Prostate gland (tissue), 2 donors: ENCODE data around the gene SETD6. TPM values are rescaled to one million over a fixed set of nuclear protein-coding genes. Genes with fewer than 3 reads are reported as not detected.
"Not testable (repeated sequence)": the region's sequence is repeated elsewhere in the genome, so short reads cannot be mapped to it uniquely, and the experiment has no call there.

ENCODE experiments used
- DNase-seq: peaks from one replicate; pipeline ENCODE4 v3.0.0-alpha.2; 2019; ENCODE audit warnings: low spot score
- H3K27ac ChIP-seq, 2 donors: fragments of 200-600 bp; sonication (generic); 2 replicates each; pipeline ENCODE4 v1.5.1; 2017 to 2019
- H3K27me3 ChIP-seq: fragments of 200-600 bp; sonication (generic); replicated peaks from 2 replicates; pipeline ENCODE4 v1.5.1; 2019; ENCODE audit not compliant: insufficient read depth
- H3K36me3 ChIP-seq, 2 donors: fragments of 200-600 bp; sonication (generic); 1 replicate in 1 of 2; 2 replicates in 1 of 2; pipeline versions ENCODE4 v1.5.1 to v1.8.1; 2017 to 2019
- H3K4me1 ChIP-seq: fragments of 200-600 bp; sonication (generic); replicated peaks from 2 replicates; pipeline ENCODE4 v1.5.1; 2019
- H3K4me3 ChIP-seq, 2 donors: fragments of 200-600 bp; sonication (generic); 2 replicates each; pipeline ENCODE4 v1.5.1; 2017 to 2019
- H3K9me3 ChIP-seq: fragments of 200-600 bp; sonication (generic); 2 replicates; pipeline ENCODE4 v1.5.1; 2017
- CTCF ChIP-seq, 4 experiments: fragments of 200-600 bp in 2 of 4; fragments of 450-650 bp in 2 of 4; sonication (generic) in 2 of 4; IDR thresholded peaks; 1 replicate in 3 of 4; 2 replicates in 1 of 4; pipeline ENCODE4 v1.5.1; 2016 to 2019; ENCODE audit warnings: antibody characterized with exemption in 4 of 4, mild to moderate bottlenecking in 2 of 4, moderate library complexity in 2 of 4
- POLR2A ChIP-seq: fragments of 450-650 bp; IDR thresholded peaks from one replicate; pipeline ENCODE4 v1.6.1; 2016; ENCODE audit warnings: antibody characterized with exemption, mild to moderate bottlenecking
- POLR2AphosphoS5 ChIP-seq: sonication (generic); formaldehyde crosslinking; IDR thresholded peaks from one replicate; pipeline ENCODE4 v1.6.1; 2017; ENCODE audit warnings: antibody characterized with exemption
- WGBS: methylation state at CpG from one replicate; pipeline ENCODE4 v1.1.5; 2018; 5-methylcytosine and 5-hydroxymethylcytosine counted together
- intact Hi-C: fragments of 100-400 bp; cut with DNase I; formaldehyde crosslinking; loops from one replicate; pipeline ENCODE4 v1.14.2; 2022
- small RNA-seq, 2 donors: library from RNA; depleted of rRNA; stranded (forward); fragments of <200 nt; gene quantifications; one replicate each; pipeline ENCODE3, GENCODE V24; 2016
- total RNA-seq, 2 donors: library from RNA; depleted of rRNA; stranded (reverse); fragments of >200 nt; gene quantifications; one replicate each; pipeline ENCODE4 v1.1.0, GENCODE V29; 2016

SETD6 gene
- total RNA-seq, 2 donors from 2014 or later: 45.4 to 55.8 TPM

- Histone ChIP-seq H3K27me3 (no peaks in the 10 kb centered on the region), H3K36me3 (peaks cover 9% of the 10 kb centered on the region in 2 donors), H3K27ac (no peak overlapping the region), H3K4me3 (no peak overlapping the region), H3K9me3 (no peaks in the 10 kb centered on the region), H3K4me1 (no peaks in the 10 kb centered on the region)
- intact Hi-C loops: no loop called here
- DNase-seq: no peak
- TF ChIP-seq POLR2A: no peak
- no peak for TF ChIP-seq POLR2AphosphoS5
- no peak for TF ChIP-seq CTCF (IDR thresholded peaks at IDR 0.05)
- WGBS: 78% methylated on average over 3 of the region's 3 CpGs
Measured at GRCh38 chr16:58551496-58551895, 36.2 kb downstream of the SETD6 start.

- intact Hi-C loops: no loop called here
- no peak overlapping the region for H3K4me3 ChIP-seq
- H3K27me3 ChIP-seq: no peaks in the 10 kb centered on the region
- TF ChIP-seq POLR2AphosphoS5: no peak
- TF ChIP-seq POLR2A: no peak
- no peak for TF ChIP-seq CTCF (IDR thresholded peaks at IDR 0.05)
- H3K27ac ChIP-seq: no peak overlapping the region
- 57% methylated on average over 2 of the region's 2 CpGs for WGBS
- H3K9me3 ChIP-seq: no peaks in the 10 kb centered on the region
- no peak for DNase-seq
- no peaks in the 10 kb centered on the region for H3K4me1 ChIP-seq
- H3K36me3 ChIP-seq: peaks cover 9% of the 10 kb centered on the region in 2 donors
Measured at GRCh38 chr16:58556678-58557077, 41.4 kb downstream of the SETD6 start.

GRCh38 chr16:58563235-58563634 is 47.9 kb downstream of the SETD6 start:
- Histone ChIP-seq H3K4me1 (no peaks in the 10 kb centered on the region), H3K27ac (no peak overlapping the region), H3K9me3 (no peaks in the 10 kb centered on the region), H3K36me3 (no peaks in the 10 kb centered on the region), H3K4me3 (no peak overlapping the region), H3K27me3 (no peaks in the 10 kb centered on the region)
- DNase-seq: no peak
- intact Hi-C loops: no loop called here
- TF ChIP-seq POLR2AphosphoS5: no peak

- H3K27ac ChIP-seq: no peak overlapping the region
- no peaks in the 10 kb centered on the region for H3K9me3 ChIP-seq
- no peaks in the 10 kb centered on the region for H3K27me3 ChIP-seq
- no peaks in the 10 kb centered on the region for H3K36me3 ChIP-seq
- no peaks in the 10 kb centered on the region for H3K4me1 ChIP-seq
- H3K4me3 ChIP-seq: no peak overlapping the region
- 98% methylated on average over 4 of the region's 4 CpGs for WGBS
- no peak for TF ChIP-seq POLR2AphosphoS5
- no peak for TF ChIP-seq CTCF (IDR thresholded peaks at IDR 0.05)
- no peak for TF ChIP-seq POLR2A
- DNase-seq: no peak
- intact Hi-C loops: no loop called here
Measured at GRCh38 chr16:58563775-58564174, 48.5 kb downstream of the SETD6 start.

GRCh38 chr16:58565697-58566096 is 50.4 kb downstream of the SETD6 start:
- DNase-seq, H3K27ac ChIP-seq, intact Hi-C loops, H3K36me3 ChIP-seq, H3K9me3 ChIP-seq, H3K4me1 ChIP-seq, H3K27me3 ChIP-seq, H3K4me3 ChIP-seq: not testable (repeated sequence)
- 100% methylated on average over 4 of the region's 4 CpGs for WGBS

Small RNA genes lying within 50 kb of the gene (small RNA-seq; reads per million reads assigned to genes)
- gene RNU6-103P (0 reads per million in 2 donors), gene SNORA46 (130 to 144 reads per million in 2 donors), gene SNORA50A (0 reads per million in 2 donors)

Other genes starting within 250 kb of the SETD6 start
- gene PRSS54, start 220.5 kb upstream of the SETD6 start, total RNA-seq: 1 to 10 TPM in 1 of 2 donors, not detected in 1; 4.4 TPM
- gene GINS3, start 123.0 kb upstream of the SETD6 start, total RNA-seq: 1 to 10 TPM; 5.1 to 8.9 TPM
- 100 to 1,000 TPM in 1 of 2 donors, 10 to 100 TPM in 1; 13.4 to 359 TPM for gene NDRG4, start 15.4 kb upstream of the SETD6 start, total RNA-seq
- 100 to 1,000 TPM; 102 to 190 TPM for gene CNOT1, start 114.3 kb downstream of the SETD6 start, total RNA-seq
- gene SLC38A7, start 169.3 kb downstream of the SETD6 start, total RNA-seq: 10 to 100 TPM; 20.6 to 29.9 TPM
- gene GOT2, start 218.8 kb downstream of the SETD6 start, total RNA-seq: 100 to 1,000 TPM; 120 to 131 TPM